Ecto neural progenitor cell (in vitro differentiated cells): ENCODE results near the gene TRHDE.

Experiments
- DNase-seq: peaks from one replicate; pipeline ENCODE4 v3.0.0-alpha.2; 2018; ENCODE audit warnings: low spot score

TRHDE gene

GRCh38 chr12:72442217-72442616 is 170.0 kb downstream of the TRHDE start:
- no peak for DNase-seq

GRCh38 chr12:72444125-72444524 is 172.0 kb downstream of the TRHDE start:
- DNase-seq: no peak

DNA sequence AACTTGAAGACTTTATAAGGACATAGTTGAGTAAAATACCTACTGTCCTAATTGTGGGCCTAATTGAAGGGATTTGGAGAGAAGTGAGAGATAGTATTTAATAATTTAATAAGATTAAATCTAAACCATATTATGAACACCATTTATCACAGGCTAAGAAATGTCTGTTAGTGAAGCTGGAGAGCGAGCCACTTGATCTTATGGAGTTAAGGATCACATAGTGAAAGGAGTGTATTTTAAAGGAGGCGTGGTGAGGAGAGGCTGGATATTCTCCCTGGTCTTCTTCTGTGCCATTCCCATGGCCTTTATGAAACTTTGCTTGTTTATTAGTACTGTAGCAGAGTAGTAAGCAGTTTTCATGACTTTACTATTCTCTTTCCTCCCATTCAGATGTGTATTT is 172.4 kb downstream of the TRHDE start:
- DNase-seq: no peak

GRCh38 chr12:72448089-72448488 is 175.9 kb downstream of the TRHDE start:
- DNase-seq: no peak

GRCh38 chr12:72448805-72449204 is 176.6 kb downstream of the TRHDE start:
- no peak for DNase-seq

- DNase-seq: no peak
These were observed 180.9 kb downstream of the TRHDE start for GRCh38 chr12:72453066-72453465.

DNA sequence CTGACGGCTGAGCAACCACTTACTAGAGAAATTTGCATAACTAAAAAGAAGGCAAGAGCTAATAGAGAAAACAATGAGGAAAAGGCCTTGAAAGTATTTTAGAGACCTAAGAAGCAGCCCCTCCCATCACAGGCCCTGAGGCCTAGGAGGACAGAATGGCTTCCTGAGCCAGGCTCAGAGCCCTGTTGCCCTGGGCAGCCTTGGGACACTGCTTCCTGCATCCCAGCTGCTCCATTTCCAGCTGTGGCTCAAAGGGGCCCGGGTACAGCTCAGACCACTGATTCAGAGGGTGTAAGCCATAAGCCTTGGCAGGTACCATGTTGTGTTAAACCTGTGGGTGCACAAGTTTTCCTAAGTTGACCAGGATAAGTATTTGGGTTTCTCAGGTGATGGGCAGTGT is 181.4 kb downstream of the TRHDE start:
- DNase-seq: no peak

DNA sequence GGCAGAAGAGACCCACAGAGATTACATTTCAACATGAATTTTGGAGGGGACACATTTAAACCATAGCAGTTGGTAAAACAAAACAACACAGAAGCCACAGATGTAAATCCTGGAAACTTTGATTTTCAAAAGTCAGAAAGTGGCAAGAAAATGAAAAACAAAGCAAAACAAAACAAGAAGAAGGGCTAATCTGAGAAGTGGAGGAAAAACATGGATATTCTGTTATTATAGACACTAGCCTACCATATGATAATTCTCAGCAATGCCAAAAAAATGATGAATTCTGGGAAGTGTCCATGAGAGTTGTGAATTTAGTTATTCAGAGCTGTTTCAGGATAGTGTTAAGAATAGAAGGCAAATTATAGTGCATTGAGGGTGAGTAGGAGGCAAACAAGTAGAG is 192.3 kb downstream of the TRHDE start:
- DNase-seq: no peak

GRCh38 chr12:72465155-72465554 is 193.0 kb downstream of the TRHDE start:
- no peak for DNase-seq

GRCh38 chr12:72465940-72466630 is 193.9 kb downstream of the TRHDE start:
- no peak for DNase-seq

GRCh38 chr12:72467985-72468384 is 195.8 kb downstream of the TRHDE start:
- no peak for DNase-seq

GRCh38 chr12:72468505-72468904 is 196.3 kb downstream of the TRHDE start:
- no peak for DNase-seq

GRCh38 chr12:72471806-72472205 is 199.6 kb downstream of the TRHDE start:
- no peak for DNase-seq

GRCh38 chr12:72472350-72472749 is 200.2 kb downstream of the TRHDE start:
- no peak for DNase-seq

- DNase-seq: no peak
These were observed 204.1 kb downstream of the TRHDE start for GRCh38 chr12:72476301-72476700.

DNA sequence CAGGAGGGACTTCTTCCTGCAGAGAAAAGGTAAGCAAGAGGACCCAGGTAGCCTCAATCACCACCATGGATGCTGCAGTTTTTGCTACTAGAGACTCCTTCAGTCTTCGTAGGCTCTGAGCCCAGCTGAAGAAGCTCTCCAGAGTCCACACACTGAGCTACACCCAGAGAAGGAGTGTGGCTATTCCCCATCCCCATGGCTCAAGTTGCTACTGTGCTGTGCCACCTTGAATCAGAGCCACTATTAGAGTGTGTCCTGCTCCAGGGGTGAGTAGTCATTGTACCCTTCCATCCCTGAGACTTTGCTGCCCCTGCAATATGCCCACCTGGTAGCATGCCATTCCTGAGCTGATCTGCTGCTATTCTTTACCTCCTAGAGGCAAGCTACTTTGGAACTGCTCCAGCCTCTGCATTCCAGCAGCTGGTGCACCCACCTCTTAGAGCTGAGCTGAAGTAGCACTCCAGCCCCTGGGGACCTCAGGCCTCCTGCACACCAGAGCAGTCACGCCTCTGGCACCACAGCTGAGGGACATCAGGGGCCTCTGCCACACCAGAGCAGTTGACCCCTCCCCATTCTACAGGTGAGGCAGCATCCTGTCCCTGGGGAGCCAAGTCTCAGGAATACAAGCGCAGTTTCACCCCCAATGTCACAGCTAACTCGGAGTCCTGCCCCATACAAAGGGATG is 213.0 kb downstream of the TRHDE start:
- DNase-seq: no peak

GRCh38 chr12:72491426-72491825 is 219.3 kb downstream of the TRHDE start:
- no peak for DNase-seq

GRCh38 chr12:72493407-72493806 is 221.2 kb downstream of the TRHDE start:
- no peak for DNase-seq

GRCh38 chr12:72498354-72498753 is 226.2 kb downstream of the TRHDE start:
- no peak for DNase-seq

DNA sequence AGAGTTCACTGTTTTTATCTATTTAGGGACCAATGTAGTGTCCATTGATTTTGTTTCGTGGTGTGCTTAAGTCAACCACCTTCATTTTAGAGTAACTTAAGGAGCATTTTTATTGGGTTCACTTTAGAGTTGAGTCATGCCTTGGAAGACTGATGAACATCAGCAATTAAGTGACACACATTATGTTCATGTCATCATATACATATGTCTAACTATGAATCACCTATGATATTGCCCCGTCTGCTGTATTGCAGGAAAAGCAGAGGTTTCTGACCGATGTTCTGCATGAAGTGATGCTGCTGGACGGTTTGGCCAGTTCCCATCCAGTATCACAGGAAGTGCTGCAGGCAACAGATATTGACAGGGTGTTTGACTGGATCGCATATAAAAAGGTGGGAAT is 227.1 kb downstream of the TRHDE start:
- no peak for DNase-seq

- no peak for DNase-seq
These were observed 230.4 kb downstream of the TRHDE start for GRCh38 chr12:72502546-72502945.

- no peak for DNase-seq
These were observed 233.1 kb downstream of the TRHDE start for GRCh38 chr12:72505227-72505626.

- DNase-seq: peak; percentile 56
These were observed 237.7 kb downstream of the TRHDE start for GRCh38 chr12:72509891-72510290.

DNA sequence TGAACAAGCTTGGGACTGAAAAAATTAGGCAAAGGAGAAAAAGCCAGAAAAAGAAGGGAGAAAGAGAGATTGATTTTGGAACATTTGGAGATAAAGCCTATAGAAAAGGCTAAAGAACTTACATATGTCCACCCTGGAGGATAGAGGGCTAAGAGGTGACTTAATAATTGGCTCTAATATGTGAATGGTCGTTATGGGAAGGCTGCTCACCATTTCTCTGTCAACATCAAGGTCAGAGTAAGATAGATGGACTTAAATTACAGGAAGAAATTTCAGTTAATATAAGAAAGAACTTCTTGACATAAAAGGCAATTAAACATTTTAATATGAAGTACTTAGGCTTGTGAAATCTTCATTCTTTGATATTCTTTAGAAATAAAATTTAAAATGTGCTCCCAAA is 238.6 kb downstream of the TRHDE start:
- no peak for DNase-seq
